Endodermal cell (in vitro differentiated cells): ENCODE results near the gene BAX. TPM values are rescaled to one million over a fixed set of nuclear protein-coding genes. Genes with fewer than 3 reads are reported as not detected.

Experiments used
- DNase-seq: peaks from one replicate; pipeline ENCODE4 v3.0.0-alpha.2; 2017
- H3K27ac ChIP-seq: 2 replicates; pipeline ENCODE4 v1.5.1; 2013; ENCODE audit warnings: mild to moderate bottlenecking, low read depth, low read length, moderate library complexity
- H3K27me3 ChIP-seq: 2 replicates; pipeline ENCODE4 v1.6.1; 2013; ENCODE audit warnings: mild to moderate bottlenecking, low read length, moderate library complexity; ENCODE audit not compliant: insufficient read depth, control insufficient read depth, poor library complexity, severe bottlenecking
- H3K36me3 ChIP-seq: 2 replicates; pipeline ENCODE4 v1.7.0; 2013; ENCODE audit warnings: mild to moderate bottlenecking, low read length, moderate library complexity; ENCODE audit not compliant: control insufficient read depth, insufficient read depth
- H3K4me1 ChIP-seq: one replicate; pipeline ENCODE4 v1.7.0; 2013; ENCODE audit warnings: low read length; ENCODE audit not compliant: control insufficient read depth, insufficient read depth
- H3K4me3 ChIP-seq: 2 replicates; pipeline ENCODE4 v1.5.1; 2013; ENCODE audit warnings: mild to moderate bottlenecking, low read length, moderate library complexity
- H3K9ac ChIP-seq: 2 replicates; pipeline ENCODE4 v1.6.1; 2013; ENCODE audit warnings: mild to moderate bottlenecking, low read length, moderate library complexity; ENCODE audit not compliant: poor library complexity, severe bottlenecking; ENCODE audit errors: extremely low read depth
- H3K9me3 ChIP-seq: 2 replicates; pipeline ENCODE4 v1.6.1; 2013; ENCODE audit warnings: mild to moderate bottlenecking, low read length, moderate library complexity; ENCODE audit not compliant: control insufficient read depth
- H3K27ac Mint-ChIP-seq: 2 replicates; pipeline ENCODE4 v1.8.0; 2020; ENCODE audit warnings: mixed read lengths
- H3K27me3 Mint-ChIP-seq: 2 replicates; pipeline ENCODE4 v1.8.0; 2021; ENCODE audit warnings: mild to moderate bottlenecking, mixed read lengths; ENCODE audit not compliant: insufficient read depth
- H3K36me3 Mint-ChIP-seq: 2 replicates; pipeline ENCODE4 v1.8.0; 2020; ENCODE audit warnings: low read depth, mixed read lengths
- H3K4me1 Mint-ChIP-seq: 2 replicates; pipeline ENCODE4 v1.8.0; 2020; ENCODE audit warnings: mixed read lengths
- H3K4me3 Mint-ChIP-seq: 2 replicates; pipeline ENCODE4 v1.8.0; 2020; ENCODE audit warnings: mild to moderate bottlenecking, moderate library complexity, mixed read lengths
- H3K9me3 Mint-ChIP-seq: 2 replicates; pipeline ENCODE4 v1.8.0; 2020; ENCODE audit warnings: mild to moderate bottlenecking, mixed read lengths
- CTCF ChIP-seq: fragments of 200-600 bp; sonication (generic); conservative IDR thresholded peaks from 2 replicates; pipeline ENCODE4 v1.5.0; 2021; ENCODE audit warnings: antibody characterized with exemption, mild to moderate bottlenecking
- WGBS, 2 experiments: methylation state at CpG; one replicate each; pipeline versions ENCODE4 v1.1.5 to v1.1.7; 2013; ENCODE audit warnings: missing lambda C conversion rate in 2 of 2, mixed read lengths in 1 of 2; ENCODE audit not compliant: insufficient coverage in 1 of 2, insufficient read length in 1 of 2; 5-methylcytosine and 5-hydroxymethylcytosine counted together
- long read RNA-seq, 4 experiments: library from polyadenylated mRNA in 2 of 4; library from RNA in 1 of 4; library from capped mRNA in 1 of 4; stranded (forward) in 3 of 4; unstranded in 1 of 4; transcript quantifications; one replicate each; pipeline ENCODE4 v2.0.0, GENCODE V29; 2020 to 2021; ENCODE audit warnings: inconsistent platforms in 1 of 4
- polyA plus RNA-seq, 2 experiments: library from polyadenylated mRNA; stranded (reverse); fragments of 50-300 nt; gene quantifications; one replicate each; pipeline ENCODE4 v1.2.3, GENCODE V29; 2013
- total RNA-seq, 2 donors: library from RNA; stranded (reverse); fragmentation: NEBNext Ultra II Directional in 1 of 2; extraction: Animal tissue kit (Norgen Biotek cat#: 25700) in 1 of 2; gene quantifications; 2 replicates in 1 of 2; 3 replicates in 1 of 2; pipeline ENCODE4 v1.2.1, GENCODE V29; 2021

Gene BAX
- total RNA-seq = 100 to 1,000 TPM; 172 to 184 TPM
- 129 TPM for polyA plus RNA-seq (2013, experiment 1 of 2)
- 117 TPM for polyA plus RNA-seq (2013, experiment 2 of 2)
- long read RNA-seq, experiment 1, transcript BAX-202 (6 exons, 793 nt) = major isoform, 38 of 76 reads
- long read RNA-seq, experiment 1, partial matches to known transcripts = 19 of 76 reads
- long read RNA-seq, experiment 1, other reads (novel, unspliced or antisense) = 11 of 76 reads
- long read RNA-seq, experiment 2, transcript BAX-202 (6 exons, 793 nt) = major isoform, 63 of 116 reads
- long read RNA-seq, experiment 2, transcript BAX-201 (5 exons, 1,358 nt) = minor isoform, 18 of 116 reads
- long read RNA-seq, experiment 2, partial matches to known transcripts = 2 of 116 reads
- long read RNA-seq, experiment 2, other reads (novel, unspliced or antisense) = 22 of 116 reads
- long read RNA-seq, experiment 3, transcript BAX-202 (6 exons, 793 nt) = major isoform, 7 of 15 reads
- long read RNA-seq, experiment 3, partial matches to known transcripts = 0 of 15 reads
- long read RNA-seq, experiment 3, other reads (novel, unspliced or antisense) = 4 of 15 reads
- long read RNA-seq, experiment 4, transcript BAX-202 (6 exons, 793 nt) = major isoform, 11 of 29 reads
- long read RNA-seq, experiment 4, partial matches to known transcripts = 2 of 29 reads
- long read RNA-seq, experiment 4, other reads (novel, unspliced or antisense) = 7 of 29 reads

GRCh38 chr19:48954595-48955307 lies at the start of gene BAX:
BAX (plus strand) TSS chr19:48954875; CDS start chr19:48954929, 54 bp downstream.
- H3K27me3 ChIP-seq = no peaks in the 10 kb centered on the region
- WGBS, 2 experiments = 0 to 2% methylated on average over 25 to 71 of the region's 71 CpGs
- H3K9me3 ChIP-seq = no peaks in the 10 kb centered on the region
- peak; percentile 99 for DNase-seq
- H3K27ac ChIP-seq = peak within 1 kb of the TSS; percentile 89
- Mint-ChIP-seq H3K27me3 (peaks cover 7% of the 10 kb centered on the region), H3K4me1 (peaks cover 14% of the 10 kb centered on the region), H3K27ac (peak within 1 kb of the TSS; percentile 92), H3K36me3 (peaks cover 36% of the 10 kb centered on the region), H3K9me3 (no peaks in the 10 kb centered on the region), H3K4me3 (peak within 1 kb of the TSS; percentile 65)
- H3K9ac ChIP-seq = peak within 1 kb of the TSS; percentile 91
- peak within 1 kb of the TSS; percentile 95 for H3K4me3 ChIP-seq
- H3K4me1 ChIP-seq = no peaks in the 10 kb centered on the region
- peaks cover 30% of the 10 kb centered on the region for H3K36me3 ChIP-seq
- TF ChIP-seq CTCF = peak; percentile 37

DNA sequence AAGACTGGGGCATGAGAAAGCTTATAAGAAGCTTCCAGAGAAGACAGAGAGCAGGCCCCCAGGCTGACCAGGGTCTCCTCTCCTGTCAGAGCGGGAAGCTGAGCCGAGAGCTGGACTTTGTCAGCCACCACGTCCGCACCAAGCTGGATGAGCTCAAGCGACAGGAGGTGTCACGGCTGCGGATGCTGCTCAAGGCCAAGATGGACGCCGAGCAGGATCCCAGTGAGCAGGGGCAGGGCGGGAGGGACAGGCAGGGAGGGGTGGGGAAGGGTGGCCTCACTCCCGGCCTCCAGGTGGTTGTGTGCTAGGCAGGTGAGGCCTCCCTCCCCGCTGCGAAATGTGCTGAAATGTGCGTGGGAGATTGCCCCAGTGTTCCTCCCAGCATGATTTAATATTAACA lies 49.0 kb upstream of the BAX start:
- Histone ChIP-seq H3K36me3 (peaks cover 49% of the 10 kb centered on the region), H3K4me3 (no peak overlapping the region), H3K4me1 (no peaks in the 10 kb centered on the region), H3K27me3 (no peaks in the 10 kb centered on the region), H3K27ac (no peak overlapping the region), H3K9ac (no peak overlapping the region), H3K9me3 (no peaks in the 10 kb centered on the region)
- TF ChIP-seq CTCF = no peak
- Mint-ChIP-seq H3K36me3 (peaks cover 62% of the 10 kb centered on the region), H3K4me3 (no peak overlapping the region), H3K9me3 (no peaks in the 10 kb centered on the region), H3K4me1 (peaks cover 6% of the 10 kb centered on the region), H3K27me3 (no peaks in the 10 kb centered on the region), H3K27ac (no peak overlapping the region)
- no peak for DNase-seq
- 96 to 97% methylated on average over 7 to 10 of the region's 14 CpGs for WGBS, 2 experiments

- H3K4me1 ChIP-seq = no peaks in the 10 kb centered on the region
- H3K27ac ChIP-seq = no peak overlapping the region
- Mint-ChIP-seq H3K4me1 (no peaks in the 10 kb centered on the region), H3K27ac (no peak overlapping the region), H3K36me3 (peaks cover 67% of the 10 kb centered on the region), H3K27me3 (no peaks in the 10 kb centered on the region), H3K4me3 (no peak overlapping the region), H3K9me3 (no peaks in the 10 kb centered on the region)
- no peaks in the 10 kb centered on the region for H3K27me3 ChIP-seq
- no peaks in the 10 kb centered on the region for H3K9me3 ChIP-seq
- no peak for DNase-seq
- H3K4me3 ChIP-seq = no peak overlapping the region
- no peak overlapping the region for H3K9ac ChIP-seq
- no peak for TF ChIP-seq CTCF
- WGBS, 2 experiments = 91 to 97% methylated on average over 6 to 10 of the region's 10 CpGs
- H3K36me3 ChIP-seq = peaks cover 55% of the 10 kb centered on the region
Observed at GRCh38 chr19:48906324-48906723, 48.4 kb upstream of the BAX start.
